HCT116 (cell line): ENCODE measurements around the gene MYO1A.

Experiments
- CEBPB ChIP-seq: IDR thresholded peaks from 2 replicates; pipeline ENCODE4 v1.6.1; 2012; ENCODE audit warnings: low read depth
- CTCF ChIP-seq, 3 experiments: fragments of 200-600 bp in 1 of 3; sonication (generic) in 1 of 3; IDR thresholded peaks in 2 of 3; conservative IDR thresholded peaks in 1 of 3; 2 replicates each; pipeline ENCODE4 v1.5.1; 2012 to 2017; ENCODE audit warnings: low read depth in 2 of 3, low read length in 2 of 3, antibody characterized with exemption in 1 of 3, borderline replicate concordance in 1 of 3, control low read depth in 1 of 3, mild to moderate bottlenecking in 1 of 3, mixed read lengths in 1 of 3, mixed run types in 1 of 3, moderate library complexity in 1 of 3; ENCODE audit not compliant: insufficient read depth in 1 of 3
- ELF1 ChIP-seq: IDR thresholded peaks from 2 replicates; pipeline ENCODE4 v1.6.1; 2012; ENCODE audit warnings: low read depth, borderline replicate concordance
- EZH2 ChIP-seq: fragments of 200-600 bp; sonication (generic); IDR thresholded peaks from 2 replicates; pipeline ENCODE4 v1.6.1; 2017; ENCODE audit warnings: antibody characterized with exemption, mixed run types
- EZH2phosphoT487 ChIP-seq: fragments of 200-600 bp; IDR thresholded peaks from 2 replicates; pipeline ENCODE4 v1.6.1; 2018; ENCODE audit warnings: antibody characterized with exemption, borderline replicate concordance
- JUND ChIP-seq: IDR thresholded peaks from 2 replicates; pipeline ENCODE4 v1.6.1; 2012
- POLR2A ChIP-seq: IDR thresholded peaks from 2 replicates; pipeline ENCODE4 v1.7.0; 2011; ENCODE audit warnings: borderline replicate concordance; ENCODE audit not compliant: insufficient read depth, insufficient read length; ENCODE audit errors: extremely low read depth
- RAD21 ChIP-seq: IDR thresholded peaks from 2 replicates; pipeline ENCODE4 v1.6.1; 2012; ENCODE audit warnings: low read depth, mild to moderate bottlenecking
- REST ChIP-seq: IDR thresholded peaks from 2 replicates; pipeline ENCODE4 v1.6.1; 2012; ENCODE audit warnings: low read depth
- SIN3A ChIP-seq: IDR thresholded peaks from 2 replicates; pipeline ENCODE4 v1.6.1; 2012; ENCODE audit warnings: low read depth
- SRF ChIP-seq: IDR thresholded peaks from 2 replicates; pipeline ENCODE4 v1.6.1; 2012; ENCODE audit warnings: low read depth
- YY1 ChIP-seq: IDR thresholded peaks from 2 replicates; pipeline ENCODE4 v1.6.1; 2011; ENCODE audit warnings: low read length, low read depth, moderate library complexity, mild to moderate bottlenecking; ENCODE audit not compliant: insufficient replicate concordance; ENCODE audit errors: extremely low read depth
- ZNF274 ChIP-seq: fragments of 200-500 bp; sonication (Bioruptor generic); IDR thresholded peaks from 2 replicates; pipeline ENCODE4 v1.6.1; 2014; ENCODE audit warnings: mild to moderate bottlenecking, low read depth, low read length, inconsistent platforms
- TF ChIP-seq, protein P1 (sequence below): IDR thresholded peaks from 2 replicates; pipeline ENCODE4 v1.6.1; 2012

GRCh38 chr12:56994231-56994746 lies 55.6 kb downstream of the MYO1A start:
- TF ChIP-seq POLR2A: no peak
- TF ChIP-seq YY1: no peak
- no peak for TF ChIP-seq CTCF (IDR thresholded peaks at IDR 0.05 in 2 of 3, conservative IDR thresholded peaks at IDR 0.05 in 1 of 3; ENCODE audit: borderline replicate concordance in 1 of 3, insufficient read depth in 1 of 3, low read depth in 2 of 3, low read length in 2 of 3)
- no peak for TF ChIP-seq ZNF274
- TF ChIP-seq EZH2phosphoT487: no peak
- no peak for TF ChIP-seq EZH2
- TF ChIP-seq CEBPB: no peak
- TF ChIP-seq, protein P1, sequence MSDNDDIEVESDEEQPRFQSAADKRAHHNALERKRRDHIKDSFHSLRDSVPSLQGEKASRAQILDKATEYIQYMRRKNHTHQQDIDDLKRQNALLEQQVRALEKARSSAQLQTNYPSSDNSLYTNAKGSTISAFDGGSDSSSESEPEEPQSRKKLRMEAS: no peak
- no peak for TF ChIP-seq ELF1
- TF ChIP-seq REST: no peak
- no peak for TF ChIP-seq JUND
- TF ChIP-seq RAD21: no peak
- no peak for TF ChIP-seq SIN3A
- TF ChIP-seq SRF: no peak
